VCaP (cell line): ENCODE data around the gene IGSF22.

Source experiments
- H3K27ac ChIP-seq: fragments of 450-650 bp; 2 replicates; pipeline ENCODE4 v1.5.1; 2017
- TF ChIP-seq, protein P1 (sequence below): fragments of 450-650 bp; conservative IDR thresholded peaks from 2 replicates; pipeline ENCODE4 v1.5.1; 2017; ENCODE audit warnings: mild to moderate bottlenecking, moderate library complexity

The IGSF22 gene

DNA sequence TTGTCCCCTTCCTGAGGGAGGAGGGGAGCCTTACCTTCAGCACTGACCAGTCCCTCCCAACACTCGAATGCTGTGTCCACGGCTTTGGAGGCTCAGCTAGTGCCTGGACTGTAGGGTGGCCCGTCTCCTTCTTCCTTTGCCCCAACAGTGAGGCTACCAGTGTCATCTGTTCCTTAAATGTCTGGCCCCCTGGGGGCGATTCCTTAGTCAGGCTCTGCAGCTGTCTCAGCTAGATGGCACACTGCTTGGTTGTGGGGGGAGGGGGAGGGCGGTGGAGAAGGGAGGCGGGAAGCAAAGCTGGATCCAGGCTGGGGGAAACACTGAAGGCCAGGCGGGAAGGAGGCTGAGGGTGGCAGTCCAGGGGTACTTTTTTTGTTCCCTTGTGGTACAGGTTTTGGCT is at the start of gene IGSF22:
IGSF22 (minus strand) TSS at position 149 of the 400 bp plus-strand sequence. CDS start 1,952 bp downstream, outside the sequence.
- TF ChIP-seq, protein P1, sequence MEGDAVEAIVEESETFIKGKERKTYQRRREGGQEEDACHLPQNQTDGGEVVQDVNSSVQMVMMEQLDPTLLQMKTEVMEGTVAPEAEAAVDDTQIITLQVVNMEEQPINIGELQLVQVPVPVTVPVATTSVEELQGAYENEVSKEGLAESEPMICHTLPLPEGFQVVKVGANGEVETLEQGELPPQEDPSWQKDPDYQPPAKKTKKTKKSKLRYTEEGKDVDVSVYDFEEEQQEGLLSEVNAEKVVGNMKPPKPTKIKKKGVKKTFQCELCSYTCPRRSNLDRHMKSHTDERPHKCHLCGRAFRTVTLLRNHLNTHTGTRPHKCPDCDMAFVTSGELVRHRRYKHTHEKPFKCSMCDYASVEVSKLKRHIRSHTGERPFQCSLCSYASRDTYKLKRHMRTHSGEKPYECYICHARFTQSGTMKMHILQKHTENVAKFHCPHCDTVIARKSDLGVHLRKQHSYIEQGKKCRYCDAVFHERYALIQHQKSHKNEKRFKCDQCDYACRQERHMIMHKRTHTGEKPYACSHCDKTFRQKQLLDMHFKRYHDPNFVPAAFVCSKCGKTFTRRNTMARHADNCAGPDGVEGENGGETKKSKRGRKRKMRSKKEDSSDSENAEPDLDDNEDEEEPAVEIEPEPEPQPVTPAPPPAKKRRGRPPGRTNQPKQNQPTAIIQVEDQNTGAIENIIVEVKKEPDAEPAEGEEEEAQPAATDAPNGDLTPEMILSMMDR, result no peak

DNA sequence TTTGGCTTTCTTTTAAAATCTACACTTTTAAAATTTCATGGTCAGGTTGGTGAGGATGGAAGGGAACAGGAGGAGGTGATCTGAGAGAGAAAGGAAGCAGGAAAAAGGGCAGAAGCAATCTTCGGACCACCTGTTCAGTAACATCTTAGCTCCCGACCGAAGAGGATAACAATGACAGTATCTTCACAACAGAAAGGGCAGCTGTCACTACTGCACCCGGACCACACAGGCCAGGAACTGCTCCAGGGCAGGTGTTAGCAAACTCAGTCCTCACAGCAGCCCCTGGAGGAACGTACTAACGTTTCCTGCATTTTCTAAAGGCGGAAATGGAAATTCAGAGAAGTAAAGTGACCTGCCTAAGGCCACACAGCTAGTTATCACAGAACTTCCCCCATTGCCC is 48.8 kb upstream of the IGSF22 start:
- H3K27ac ChIP-seq, result no peak overlapping the region
- TF ChIP-seq, protein P1, result no peak

More for the DNA sequence above, at the start of gene IGSF22:
- H3K27ac ChIP-seq, result no peak within 1 kb of the TSS

DNA sequence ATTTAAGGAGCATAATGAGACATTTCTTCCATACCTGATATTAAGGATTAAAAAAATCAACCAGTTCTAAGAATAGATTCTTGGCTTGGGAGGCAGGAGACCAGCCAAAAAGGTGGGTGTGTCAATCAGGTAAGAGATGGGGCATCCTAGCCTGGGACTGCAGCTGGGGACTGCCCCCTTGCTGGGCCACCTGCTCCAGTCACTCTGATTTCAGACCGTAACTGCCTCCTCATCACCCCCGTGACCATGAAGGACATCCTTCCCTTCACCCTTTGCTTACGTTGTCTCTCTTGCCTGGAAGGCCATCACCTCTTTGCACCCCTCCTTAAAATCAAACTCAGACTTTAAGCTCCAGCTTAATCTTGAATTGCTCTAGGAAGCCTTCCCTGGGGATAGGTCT is 47.7 kb upstream of the IGSF22 start:
- H3K27ac ChIP-seq, result no peak overlapping the region
- TF ChIP-seq, protein P1, result no peak

DNA sequence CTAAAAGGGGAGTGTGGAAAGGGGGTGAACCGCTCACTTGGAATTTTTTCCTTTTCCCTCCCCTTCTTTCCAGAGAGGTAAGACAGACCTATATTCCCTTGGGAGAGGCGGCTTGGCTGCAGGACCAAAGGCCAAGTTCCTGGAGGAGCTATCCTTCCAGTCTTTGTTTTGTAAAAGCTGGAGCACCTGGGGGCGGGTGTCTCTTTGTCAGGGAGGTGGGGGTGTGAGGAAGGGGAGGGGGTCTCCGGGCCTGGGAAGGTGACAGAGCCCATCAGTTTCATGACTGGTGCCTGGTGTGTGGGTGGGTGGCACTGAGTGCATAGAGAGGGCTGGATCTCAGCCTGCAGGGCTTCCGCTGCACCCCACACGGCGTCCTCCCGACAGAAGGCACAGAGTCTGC is 47.1 kb upstream of the IGSF22 start:
- no peak overlapping the region for H3K27ac ChIP-seq
- TF ChIP-seq, protein P1, result no peak

DNA sequence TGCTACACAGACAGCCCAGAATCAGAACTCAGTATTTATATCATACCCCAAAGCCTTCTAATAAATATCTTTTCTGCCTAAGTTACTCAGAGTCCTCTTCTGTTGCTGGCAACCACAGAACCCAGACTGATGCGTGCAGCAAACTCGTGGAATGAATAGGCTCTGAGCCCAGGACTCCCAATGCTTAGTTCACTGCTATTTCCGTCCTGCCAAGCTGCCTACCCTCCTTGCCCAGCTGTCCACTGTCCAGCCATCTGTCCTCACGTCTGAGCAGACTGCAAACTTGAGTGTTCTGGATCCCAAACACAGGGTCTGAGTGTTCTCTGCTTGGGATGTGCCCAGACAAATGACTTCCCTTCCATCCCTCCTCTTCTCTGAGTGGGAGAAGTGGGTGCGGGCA is 46.2 kb upstream of the IGSF22 start:
- TF ChIP-seq, protein P1, result no peak
- H3K27ac ChIP-seq, result no peak overlapping the region

DNA sequence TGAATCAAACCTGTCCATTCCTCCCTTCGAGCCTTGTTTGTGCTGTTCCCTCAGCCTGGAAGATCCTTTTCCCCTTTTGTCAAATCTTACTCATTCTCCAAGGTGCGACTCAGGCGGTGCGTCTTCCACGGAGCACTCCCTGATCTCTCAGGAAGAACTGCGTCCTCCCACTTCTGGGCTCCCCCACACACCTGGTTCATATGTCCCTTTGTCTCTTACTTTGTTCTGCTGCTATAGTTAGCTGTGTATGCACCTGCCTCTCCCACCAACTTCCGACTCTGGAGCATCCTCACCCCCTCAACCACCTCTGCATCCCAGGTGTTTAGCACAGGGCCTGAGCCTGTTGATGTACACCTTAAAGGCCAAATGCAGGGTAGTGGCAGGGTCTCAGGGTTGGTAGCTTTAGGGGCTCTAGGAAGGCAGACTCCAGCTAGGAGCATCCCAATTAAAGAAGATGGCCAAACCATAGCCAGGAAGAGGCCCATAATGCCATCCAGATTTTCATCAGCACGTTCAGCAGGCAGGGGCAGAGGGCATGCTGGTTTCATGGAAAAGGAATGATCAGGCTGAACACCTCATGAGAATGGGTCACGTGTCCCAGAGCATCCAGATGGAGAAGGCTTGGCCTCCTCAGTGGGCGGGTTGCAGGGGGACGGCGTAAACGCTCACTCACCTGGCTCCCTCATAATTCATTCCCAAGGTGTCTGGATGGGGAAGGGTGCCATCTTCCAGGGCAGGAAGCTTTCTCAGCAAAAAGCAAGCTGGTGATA is 45.5 kb upstream of the IGSF22 start:
- TF ChIP-seq, protein P1, result no peak

DNA sequence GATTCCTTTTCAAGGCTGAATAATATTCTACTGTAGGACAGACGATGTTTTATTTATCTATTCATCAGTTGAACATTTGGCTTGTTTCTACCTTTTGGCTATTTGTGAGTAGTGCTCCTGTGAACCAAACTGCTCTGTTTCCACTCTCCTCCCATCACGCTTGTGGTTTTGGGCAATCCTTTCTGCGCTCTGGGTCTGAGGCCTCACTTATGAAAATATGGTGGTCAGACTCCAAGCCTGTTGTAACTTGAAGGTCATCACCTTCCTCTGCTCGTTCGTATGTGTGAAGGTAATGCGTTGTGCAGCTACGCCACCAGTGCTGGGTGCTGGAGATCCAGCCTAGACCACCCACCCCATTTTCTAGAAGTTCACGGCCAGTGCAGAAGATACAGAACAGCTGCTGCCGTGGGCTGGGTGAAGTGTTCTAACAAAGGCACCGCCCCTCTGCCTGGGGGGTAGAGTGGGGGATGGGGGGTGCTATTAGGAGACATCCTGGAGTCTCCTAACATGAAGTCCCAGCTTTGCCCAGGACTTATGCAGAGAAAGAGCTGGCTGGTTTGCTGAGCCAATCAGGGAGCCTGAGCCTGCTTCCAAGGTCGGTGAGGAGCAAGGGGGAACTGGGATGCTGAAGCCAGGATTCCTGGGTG is 44.6 kb upstream of the IGSF22 start:
- H3K27ac ChIP-seq, result no peak overlapping the region
- TF ChIP-seq, protein P1, result no peak

More for the DNA sequence above, 45.5 kb upstream of the IGSF22 start:
- no peak overlapping the region for H3K27ac ChIP-seq
